ENCODE measurements around the gene SPTBN5. TPM values are rescaled to one million over a fixed set of nuclear protein-coding genes. Genes with fewer than 3 reads are reported as not detected.

The SPTBN5 gene
- total RNA-seq, 1 donor from 2014 or later, result 0.65 TPM

DNA sequence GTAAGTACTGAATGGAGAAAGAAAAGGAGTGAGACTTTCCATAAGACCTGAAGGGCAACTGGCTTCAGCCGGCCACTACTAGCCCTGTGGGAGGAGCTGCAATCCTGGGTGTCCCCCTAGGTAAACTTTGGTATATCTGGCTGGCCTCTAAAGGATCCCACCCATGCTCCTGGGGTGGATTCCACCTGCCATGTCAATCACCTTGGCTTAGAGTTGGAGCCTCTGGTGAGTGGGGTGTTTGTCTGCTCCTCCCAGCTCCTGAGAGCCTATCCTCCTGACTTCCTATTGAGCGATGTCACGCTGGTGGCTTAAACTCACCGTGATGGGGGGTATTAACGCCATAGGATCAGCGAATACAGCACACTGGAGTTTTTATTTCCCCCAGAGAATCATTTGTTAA, 2.6 kb downstream of the SPTBN5 start:
- DNase-seq, result no peak
- Mint-ChIP-seq H3K9me3 (no peaks in the 10 kb centered on the region), H3K4me3 (no peak overlapping the region), H3K27me3 (no peaks in the 10 kb centered on the region), H3K4me1 (peaks cover 18% of the 10 kb centered on the region), H3K27ac (no peak overlapping the region), H3K36me3 (ENCODE audit: low read depth) (no peaks in the 10 kb centered on the region)
- intact Hi-C loops (cut with micrococcal nuclease), result no loop called here

DNA sequence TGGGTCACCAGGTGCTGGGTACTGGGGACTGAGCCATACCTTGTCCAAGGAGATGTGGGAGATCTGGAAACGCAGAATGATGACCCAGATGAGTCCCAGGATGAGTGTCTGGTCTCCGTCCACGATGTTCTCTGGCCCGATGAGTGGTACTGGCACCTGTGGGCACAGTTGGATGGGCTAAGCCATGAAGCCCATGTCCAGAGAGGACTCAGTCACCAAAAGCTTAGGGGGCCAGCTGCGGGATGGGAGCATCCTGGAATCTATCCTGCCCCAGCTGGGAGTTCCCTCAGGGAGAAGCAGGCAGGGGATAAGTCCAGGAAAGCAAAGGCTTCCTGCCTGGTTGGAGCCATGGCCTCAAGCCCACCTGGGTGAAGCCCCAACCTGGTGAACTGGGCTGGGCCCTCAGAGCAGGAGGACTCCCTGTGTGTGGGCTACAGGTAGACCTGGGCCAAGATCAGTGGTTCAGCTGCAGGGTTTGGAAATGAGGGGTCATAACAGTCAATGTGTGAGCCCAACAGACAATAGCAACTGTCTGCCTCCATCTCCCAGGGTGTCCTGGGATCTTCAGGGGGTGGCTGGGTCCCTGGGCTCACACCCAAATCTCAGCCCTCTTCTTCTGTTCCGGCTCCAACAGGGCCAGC, 3.7 kb downstream of the SPTBN5 start:
- H3K9me3 Mint-ChIP-seq, result no peaks in the 10 kb centered on the region
- H3K27ac Mint-ChIP-seq, result no peak overlapping the region
- peaks cover 17% of the 10 kb centered on the region for H3K4me1 Mint-ChIP-seq
- H3K36me3 Mint-ChIP-seq (ENCODE audit: low read depth), result no peaks in the 10 kb centered on the region
- no peaks in the 10 kb centered on the region for H3K27me3 Mint-ChIP-seq
- DNase-seq, result no peak
- intact Hi-C loops (cut with micrococcal nuclease), result no loop called here
- H3K4me3 Mint-ChIP-seq, result no peak overlapping the region

DNA sequence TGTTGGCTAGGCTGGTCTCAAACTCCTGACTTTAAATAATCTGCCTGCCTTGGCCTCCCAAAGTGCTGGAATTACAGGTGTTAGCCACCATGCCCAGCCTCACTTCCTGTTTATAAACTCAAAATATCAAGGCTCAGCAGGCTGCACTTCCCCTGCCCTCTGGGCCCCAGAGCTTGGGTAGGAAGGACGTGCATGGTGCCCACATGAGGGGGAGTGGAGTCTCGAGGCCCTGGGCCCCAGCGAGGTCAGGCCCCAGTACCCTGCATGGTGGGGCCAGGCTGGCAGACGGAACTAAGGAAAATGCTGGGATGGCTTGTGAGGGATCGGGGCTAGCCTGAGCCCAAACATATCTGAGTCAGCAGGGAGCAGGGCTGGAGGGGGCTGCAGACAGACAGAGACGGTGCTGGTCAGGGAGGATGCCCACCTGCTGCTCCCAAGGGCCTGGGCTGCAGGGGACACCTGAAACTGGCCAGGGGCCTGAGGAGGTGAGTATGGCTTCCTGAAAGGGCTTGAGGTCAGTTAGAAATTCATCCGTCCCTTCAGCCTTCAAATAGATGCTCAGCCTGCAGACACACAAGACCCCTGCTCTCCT, 5.1 kb downstream of the SPTBN5 start:
- Mint-ChIP-seq H3K4me1 (peaks cover 13% of the 10 kb centered on the region), H3K27ac (peak overlapping the region; percentile 65)

DNA sequence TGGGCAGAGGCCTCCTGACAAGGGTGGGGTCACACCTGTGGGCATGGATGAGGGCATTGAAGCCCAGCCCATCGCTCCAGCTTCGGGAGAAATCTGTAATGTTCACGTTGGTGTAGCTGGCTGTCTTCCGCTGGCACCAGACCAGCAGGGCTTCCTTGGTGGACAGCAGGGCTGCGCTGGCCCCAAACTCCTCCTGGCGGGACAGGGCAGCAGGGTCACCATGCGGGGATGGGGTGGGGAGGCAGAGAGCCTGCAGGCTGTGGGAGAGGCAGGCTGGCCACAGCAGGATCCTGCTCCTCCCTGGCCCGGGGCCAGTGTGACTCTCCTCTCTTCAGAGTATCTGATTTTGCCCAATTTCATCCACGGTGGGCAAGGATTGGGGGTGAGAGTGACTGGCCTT, 6.0 kb downstream of the SPTBN5 start:
- Mint-ChIP-seq H3K27me3 (no peaks in the 10 kb centered on the region), H3K4me3 (no peak overlapping the region), H3K36me3 (ENCODE audit: low read depth) (no peaks in the 10 kb centered on the region), H3K4me1 (peaks cover 11% of the 10 kb centered on the region), H3K9me3 (no peaks in the 10 kb centered on the region), H3K27ac (no peak overlapping the region)
- intact Hi-C loops (cut with micrococcal nuclease), result no loop called here
- DNase-seq, result no peak

More for the DNA sequence above, 5.1 kb downstream of the SPTBN5 start:
- Mint-ChIP-seq H3K36me3 (ENCODE audit: low read depth) (no peaks in the 10 kb centered on the region), H3K27me3 (no peaks in the 10 kb centered on the region), H3K4me3 (no peak overlapping the region), H3K9me3 (no peaks in the 10 kb centered on the region)
- DNase-seq, result no peak
- intact Hi-C loops (cut with micrococcal nuclease), result no loop called here

DNA sequence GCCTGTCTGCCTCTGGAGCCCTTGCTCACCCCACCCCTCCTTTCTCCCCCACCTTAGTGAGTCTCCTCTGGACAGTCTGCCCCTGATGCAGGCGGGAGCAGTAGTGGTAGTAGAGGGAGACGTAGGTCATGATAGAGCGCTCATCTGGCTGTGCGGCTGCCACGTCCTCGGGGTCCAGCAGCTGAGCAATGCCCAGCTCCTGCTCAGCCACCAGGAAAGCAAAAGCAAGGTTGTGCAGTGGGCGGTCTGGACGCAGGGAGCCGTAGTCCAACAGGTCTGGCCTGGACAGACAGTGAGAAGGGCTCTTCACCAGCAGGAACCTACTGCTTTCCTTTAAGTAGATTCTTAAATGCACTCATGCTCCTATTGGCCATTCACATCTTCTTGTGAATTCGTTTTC, 6.7 kb downstream of the SPTBN5 start:
- H3K4me1 Mint-ChIP-seq, result peaks cover 11% of the 10 kb centered on the region
- intact Hi-C loops (cut with micrococcal nuclease), result no loop called here
- no peaks in the 10 kb centered on the region for H3K9me3 Mint-ChIP-seq
- H3K36me3 Mint-ChIP-seq (ENCODE audit: low read depth), result no peaks in the 10 kb centered on the region
- DNase-seq, result no peak
- peaks cover 3% of the 10 kb centered on the region for H3K27me3 Mint-ChIP-seq
- no peak overlapping the region for H3K27ac Mint-ChIP-seq
- no peak overlapping the region for H3K4me3 Mint-ChIP-seq

DNA sequence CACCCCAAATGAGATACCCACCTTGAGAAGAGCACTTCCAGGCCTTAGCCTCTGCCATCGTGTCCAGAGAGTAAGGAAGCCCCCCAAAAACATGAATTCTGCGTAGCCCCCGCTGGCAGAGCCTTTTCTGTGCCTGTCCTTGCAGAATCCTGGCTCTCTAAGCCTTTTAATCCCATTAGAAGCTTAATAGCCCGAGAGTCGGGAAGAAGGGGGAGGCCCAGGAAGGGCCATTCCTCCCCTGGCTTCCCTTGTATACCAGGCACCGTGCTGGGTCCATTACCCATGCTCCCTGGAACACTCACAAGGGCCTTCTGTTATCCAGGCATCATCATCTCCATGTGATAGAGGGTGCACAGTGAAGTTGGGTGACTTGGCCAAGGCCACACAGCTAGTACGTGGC, 7.1 kb downstream of the SPTBN5 start:
- no peaks in the 10 kb centered on the region for H3K36me3 Mint-ChIP-seq (ENCODE audit: low read depth)
- H3K9me3 Mint-ChIP-seq, result no peaks in the 10 kb centered on the region
- H3K27ac Mint-ChIP-seq, result no peak overlapping the region
- intact Hi-C loops (cut with micrococcal nuclease), result no loop called here
- H3K27me3 Mint-ChIP-seq, result peaks cover 3% of the 10 kb centered on the region
- H3K4me1 Mint-ChIP-seq, result peaks cover 11% of the 10 kb centered on the region
- no peak for DNase-seq
- H3K4me3 Mint-ChIP-seq, result no peak overlapping the region

DNA sequence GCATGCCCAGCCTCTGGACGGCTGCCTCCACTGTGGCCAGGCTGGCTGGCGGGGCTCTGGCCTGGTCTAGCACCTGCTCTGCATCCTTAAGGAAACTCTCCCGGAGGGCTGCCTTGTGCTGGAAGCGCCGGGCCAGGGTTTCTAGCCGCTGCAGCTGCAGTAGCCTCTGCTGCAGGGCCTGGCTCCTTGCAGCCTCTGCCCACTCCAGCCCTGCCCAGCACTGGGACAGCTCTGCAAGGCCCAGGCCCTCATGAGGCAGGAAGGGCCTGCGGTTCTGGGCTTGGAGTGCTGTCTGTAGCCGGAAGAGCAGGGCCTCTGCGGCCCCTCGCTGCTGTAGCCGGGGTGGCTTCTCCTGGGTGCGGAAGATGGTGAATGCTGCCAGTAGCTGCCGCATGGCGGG, 8.0 kb downstream of the SPTBN5 start:
- H3K9me3 Mint-ChIP-seq, result no peaks in the 10 kb centered on the region
- H3K27ac Mint-ChIP-seq, result no peak overlapping the region
- peaks cover 11% of the 10 kb centered on the region for H3K27me3 Mint-ChIP-seq
- intact Hi-C loops (cut with micrococcal nuclease), result no loop called here
- DNase-seq, result no peak
- H3K4me3 Mint-ChIP-seq, result no peak overlapping the region
- H3K36me3 Mint-ChIP-seq (ENCODE audit: low read depth), result peaks cover 3% of the 10 kb centered on the region
- H3K4me1 Mint-ChIP-seq, result peaks cover 14% of the 10 kb centered on the region

DNA sequence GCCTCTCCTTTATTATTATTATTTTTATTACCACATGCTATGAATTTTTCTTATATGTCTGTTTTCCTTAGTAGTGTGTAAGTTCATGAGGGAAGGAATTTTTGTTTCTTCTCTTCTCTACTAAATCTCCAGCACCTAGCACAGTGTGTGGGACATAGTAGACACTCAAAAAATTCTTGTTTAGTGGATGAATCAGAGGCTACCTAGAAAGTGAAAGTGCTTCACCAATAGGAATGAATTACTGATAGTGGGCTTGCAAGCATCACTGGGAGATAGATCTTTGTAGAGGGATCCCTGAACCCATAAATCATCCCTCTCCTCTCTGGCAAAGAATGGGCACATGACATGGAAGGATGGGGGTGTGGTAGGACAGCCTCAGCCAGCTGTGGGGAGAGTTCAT, 8.5 kb downstream of the SPTBN5 start:
- H3K9me3 Mint-ChIP-seq, result no peaks in the 10 kb centered on the region
- intact Hi-C loops (cut with micrococcal nuclease), result no loop called here
- H3K36me3 Mint-ChIP-seq (ENCODE audit: low read depth), result peaks cover 3% of the 10 kb centered on the region
- H3K27ac Mint-ChIP-seq, result no peak overlapping the region
- peaks cover 15% of the 10 kb centered on the region for H3K27me3 Mint-ChIP-seq
- no peak overlapping the region for H3K4me3 Mint-ChIP-seq
- DNase-seq, result no peak
- H3K4me1 Mint-ChIP-seq, result peaks cover 14% of the 10 kb centered on the region

DNA sequence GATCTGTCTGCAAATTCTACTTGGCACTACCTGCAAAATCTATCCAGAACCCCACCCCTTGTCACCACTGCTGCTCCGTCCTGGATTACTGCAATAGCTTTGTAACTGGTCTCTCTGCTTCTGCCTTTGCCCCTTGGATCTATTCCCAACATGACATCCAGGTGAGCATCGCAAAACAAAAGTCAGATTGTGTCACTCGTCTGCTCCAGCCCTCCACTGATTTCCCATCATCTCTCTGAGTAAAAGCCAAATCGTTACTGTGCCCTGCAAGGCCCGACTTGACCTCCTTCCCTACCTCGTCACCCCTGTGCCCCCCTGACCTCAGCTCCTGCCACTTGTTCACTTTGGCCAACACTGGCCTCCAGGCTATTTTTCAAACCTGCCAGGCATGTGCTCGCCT, 9.4 kb downstream of the SPTBN5 start:
- intact Hi-C loops (cut with micrococcal nuclease), result no loop called here
- Mint-ChIP-seq H3K27ac (no peak overlapping the region), H3K27me3 (peaks cover 15% of the 10 kb centered on the region), H3K36me3 (ENCODE audit: low read depth) (peaks cover 3% of the 10 kb centered on the region), H3K9me3 (no peaks in the 10 kb centered on the region), H3K4me3 (no peak overlapping the region), H3K4me1 (peaks cover 14% of the 10 kb centered on the region)
- no peak for DNase-seq

DNA sequence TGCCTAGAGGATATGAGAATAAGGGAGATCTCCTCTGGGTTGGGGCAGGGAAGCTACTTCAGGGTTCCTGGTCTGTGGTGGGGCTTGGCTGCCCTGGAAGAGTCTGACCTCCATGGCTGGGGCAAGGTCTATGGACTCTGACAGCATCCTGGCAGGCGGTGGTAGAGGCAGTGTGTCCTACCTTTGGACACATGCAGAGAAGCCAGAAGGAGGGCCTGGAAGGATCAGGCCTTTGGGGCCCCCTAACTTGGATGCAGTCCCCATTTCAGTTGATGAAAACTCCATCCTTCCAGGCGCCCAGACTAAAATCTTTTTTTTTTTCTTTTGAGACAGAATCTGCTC, 10.4 kb downstream of the SPTBN5 start:
- no peak overlapping the region for H3K4me3 Mint-ChIP-seq
- no peak overlapping the region for H3K27ac Mint-ChIP-seq
- H3K36me3 Mint-ChIP-seq (ENCODE audit: low read depth), result peaks cover 3% of the 10 kb centered on the region
- peaks cover 10% of the 10 kb centered on the region for H3K4me1 Mint-ChIP-seq
- H3K27me3 Mint-ChIP-seq, result peaks cover 15% of the 10 kb centered on the region
- intact Hi-C loops (cut with micrococcal nuclease), result no loop called here
- DNase-seq, result no peak
- H3K9me3 Mint-ChIP-seq, result no peaks in the 10 kb centered on the region

DNA sequence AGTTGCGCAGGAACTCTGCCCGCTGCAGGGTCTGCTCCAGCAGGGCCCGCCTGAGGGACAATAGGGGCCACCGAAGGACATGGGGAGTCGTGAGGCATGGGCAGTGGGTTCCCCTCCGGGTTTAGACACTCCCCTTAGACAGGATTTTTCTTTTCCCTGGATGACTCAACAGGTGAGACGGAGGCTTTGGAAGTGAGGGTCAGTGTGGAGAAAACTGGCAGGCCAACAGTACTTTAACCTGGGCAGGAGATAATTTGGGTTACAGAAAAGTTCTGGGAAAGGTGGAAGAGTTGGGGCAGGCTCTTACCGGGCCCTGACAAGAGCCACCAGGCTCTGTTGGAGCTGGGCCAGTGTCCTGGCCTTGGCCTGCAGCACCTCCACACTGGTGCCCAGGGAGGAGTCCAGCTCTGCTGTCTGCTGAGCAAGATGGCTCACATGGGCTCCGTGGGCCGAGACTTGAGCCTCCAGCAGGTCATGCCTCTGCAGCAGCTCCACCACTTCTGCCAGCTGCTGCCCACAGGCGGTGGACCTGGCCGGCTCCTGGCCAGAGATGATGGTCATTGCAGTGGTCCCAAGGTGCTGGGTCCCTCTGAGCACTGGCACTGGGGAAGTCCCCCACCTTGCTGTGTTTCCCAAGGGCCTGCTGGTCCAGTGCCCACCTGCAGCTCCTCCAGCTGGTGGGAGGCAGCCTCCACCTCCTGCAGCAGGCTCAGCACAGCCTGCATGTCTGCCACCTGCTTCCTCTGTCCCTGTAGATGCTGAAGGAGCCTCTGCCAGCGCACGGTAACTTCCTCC, 11.0 kb downstream of the SPTBN5 start:
- intact Hi-C loops (cut with micrococcal nuclease), result no loop called here
- Mint-ChIP-seq H3K4me1 (peaks cover 6% of the 10 kb centered on the region), H3K9me3 (no peaks in the 10 kb centered on the region), H3K36me3 (ENCODE audit: low read depth) (peaks cover 3% of the 10 kb centered on the region), H3K27me3 (peaks cover 15% of the 10 kb centered on the region), H3K4me3 (no peak overlapping the region), H3K27ac (no peak overlapping the region)
- DNase-seq, result no peak

DNA sequence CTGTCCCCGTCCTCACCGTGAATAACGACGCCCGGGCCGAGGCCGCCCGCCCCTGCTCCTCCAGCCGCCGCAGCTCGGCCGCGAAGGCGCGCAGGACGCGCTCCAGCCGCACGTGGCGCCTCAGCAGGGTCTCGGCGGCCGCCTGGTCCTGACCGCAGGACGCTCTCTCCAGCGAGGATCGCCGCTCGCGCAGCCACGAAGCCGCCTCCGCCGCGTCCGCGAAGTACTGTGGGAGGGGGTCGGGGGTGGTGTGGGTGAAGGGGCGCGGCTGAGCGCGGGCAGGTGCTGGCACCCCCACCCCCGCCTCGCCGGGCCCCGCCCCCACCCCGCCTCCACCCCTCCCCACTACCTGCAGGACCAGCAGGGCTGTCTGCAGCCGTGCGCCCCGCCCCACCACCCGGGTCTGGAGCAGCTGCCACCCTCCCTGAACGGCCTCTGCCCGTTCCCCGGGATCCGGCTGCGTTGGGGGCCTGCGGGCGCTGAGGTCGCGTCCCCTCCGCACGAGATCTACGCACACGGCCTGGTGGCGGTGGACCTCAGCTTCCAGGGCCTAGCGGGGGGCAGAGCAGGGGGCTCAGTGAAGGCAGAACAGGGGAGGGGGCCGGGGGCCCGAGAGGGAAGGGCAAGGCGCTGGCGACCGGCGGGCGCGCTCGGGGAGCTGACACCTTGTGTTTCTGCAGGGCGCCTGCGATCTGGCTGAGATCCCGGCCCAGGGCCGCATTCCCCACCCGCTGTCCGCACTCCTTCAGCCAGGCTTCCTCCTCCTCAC, 11.7 kb downstream of the SPTBN5 start:
- Mint-ChIP-seq H3K27me3 (peaks cover 15% of the 10 kb centered on the region), H3K9me3 (no peaks in the 10 kb centered on the region), H3K4me1 (peaks cover 6% of the 10 kb centered on the region), H3K4me3 (no peak overlapping the region), H3K36me3 (ENCODE audit: low read depth) (peaks cover 3% of the 10 kb centered on the region), H3K27ac (no peak overlapping the region)
- DNase-seq, result peak; percentile 61
- intact Hi-C loops (cut with micrococcal nuclease), result no loop called here

DNA sequence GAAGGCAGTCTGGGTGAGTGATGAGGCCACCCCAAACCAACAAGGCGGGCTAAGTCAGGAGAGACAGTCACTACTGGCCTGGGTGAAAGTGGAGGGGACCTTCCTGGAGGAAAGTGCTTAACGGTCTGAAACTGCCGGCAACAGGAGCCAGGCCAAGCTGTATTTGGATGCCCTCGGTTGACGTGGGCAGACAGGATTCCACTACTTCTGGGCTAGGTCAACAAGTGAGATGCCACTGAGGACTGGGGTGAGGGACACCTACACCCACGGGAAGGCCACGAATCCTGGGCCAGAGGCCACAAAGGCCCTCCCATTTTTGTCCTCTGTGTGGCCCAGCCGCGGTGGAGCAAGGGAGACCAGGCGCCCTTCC, 12.3 kb downstream of the SPTBN5 start:
- H3K4me3 Mint-ChIP-seq, result peak overlapping the region; percentile 26
- no peaks in the 10 kb centered on the region for H3K9me3 Mint-ChIP-seq
- no peak for DNase-seq
- H3K4me1 Mint-ChIP-seq, result peaks cover 6% of the 10 kb centered on the region
- peaks cover 15% of the 10 kb centered on the region for H3K27me3 Mint-ChIP-seq
- H3K36me3 Mint-ChIP-seq (ENCODE audit: low read depth), result peaks cover 3% of the 10 kb centered on the region
- H3K27ac Mint-ChIP-seq, result no peak overlapping the region
- intact Hi-C loops (cut with micrococcal nuclease), result no loop called here

DNA sequence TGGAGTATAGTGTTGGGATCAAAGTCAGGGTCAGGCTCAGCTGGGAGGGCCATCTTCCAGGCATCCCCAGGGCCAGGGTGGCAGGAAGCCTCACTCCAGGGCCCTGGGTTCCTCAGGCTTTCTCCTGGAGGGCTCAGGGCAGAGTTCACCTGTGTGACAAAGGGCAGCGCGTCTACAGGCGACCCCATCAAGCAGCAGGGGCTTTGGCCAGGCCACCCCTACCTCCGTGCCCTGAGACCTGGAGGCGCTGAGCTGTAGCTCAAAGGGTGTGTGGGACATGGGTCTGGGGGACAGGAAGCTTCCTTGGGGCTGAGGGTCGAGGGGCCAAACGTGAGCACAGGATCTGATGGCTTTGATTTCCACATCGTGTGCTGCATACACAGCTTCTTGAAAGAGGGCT, 12.8 kb downstream of the SPTBN5 start:
- Mint-ChIP-seq H3K27me3 (peaks cover 15% of the 10 kb centered on the region), H3K36me3 (ENCODE audit: low read depth) (peaks cover 3% of the 10 kb centered on the region), H3K27ac (no peak overlapping the region), H3K9me3 (no peaks in the 10 kb centered on the region), H3K4me1 (peaks cover 6% of the 10 kb centered on the region), H3K4me3 (peak overlapping the region; percentile 26)
- no peak for DNase-seq
- intact Hi-C loops (cut with micrococcal nuclease), result no loop called here
